Superior temporal gyrus (tissue), 1 donor: ENCODE results near the gene SACM1L.
A peak's percentile ranks its signal among the peaks of the same experiment; 100 is the strongest.

Experiments used
- DNase-seq: peaks from one replicate; pipeline ENCODE4 v3.0.0-alpha.2; 2016; ENCODE audit errors: extremely low spot score

SACM1L gene, protein sequence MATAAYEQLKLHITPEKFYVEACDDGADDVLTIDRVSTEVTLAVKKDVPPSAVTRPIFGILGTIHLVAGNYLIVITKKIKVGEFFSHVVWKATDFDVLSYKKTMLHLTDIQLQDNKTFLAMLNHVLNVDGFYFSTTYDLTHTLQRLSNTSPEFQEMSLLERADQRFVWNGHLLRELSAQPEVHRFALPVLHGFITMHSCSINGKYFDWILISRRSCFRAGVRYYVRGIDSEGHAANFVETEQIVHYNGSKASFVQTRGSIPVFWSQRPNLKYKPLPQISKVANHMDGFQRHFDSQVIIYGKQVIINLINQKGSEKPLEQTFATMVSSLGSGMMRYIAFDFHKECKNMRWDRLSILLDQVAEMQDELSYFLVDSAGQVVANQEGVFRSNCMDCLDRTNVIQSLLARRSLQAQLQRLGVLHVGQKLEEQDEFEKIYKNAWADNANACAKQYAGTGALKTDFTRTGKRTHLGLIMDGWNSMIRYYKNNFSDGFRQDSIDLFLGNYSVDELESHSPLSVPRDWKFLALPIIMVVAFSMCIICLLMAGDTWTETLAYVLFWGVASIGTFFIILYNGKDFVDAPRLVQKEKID

GRCh38 chr3:45688882-45689786 lies at the start of gene SACM1L:
Gene SACM1L (plus strand): TSS chr3:45689396. CDS start chr3:45689466, 70 bp downstream.
- peak; percentile 99 for DNase-seq

DNA sequence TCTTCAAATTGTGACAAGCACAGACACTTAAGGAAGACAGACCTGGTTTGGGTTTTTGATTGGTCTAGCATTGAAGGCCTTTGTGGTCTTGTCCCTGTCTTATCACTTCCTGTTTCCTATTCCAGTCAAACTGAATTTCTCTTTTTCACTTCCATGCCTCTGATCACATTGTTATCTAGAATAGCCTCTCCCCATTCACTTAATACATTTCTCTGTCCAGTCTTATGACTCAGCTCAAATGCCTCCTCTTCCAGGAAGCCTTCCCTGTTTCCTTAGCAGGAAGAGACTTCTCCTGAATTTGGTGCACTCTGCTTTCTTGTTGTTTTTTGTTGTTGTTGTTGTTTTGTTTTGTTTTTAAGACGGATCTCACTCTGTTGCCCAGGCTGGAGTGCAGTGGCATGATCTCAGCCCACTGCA lies 49.1 kb upstream of the SACM1L start:
- no peak for DNase-seq

GRCh38 chr3:45640724-45641361 lies 48.4 kb upstream of the SACM1L start:
- no peak for DNase-seq

DNA sequence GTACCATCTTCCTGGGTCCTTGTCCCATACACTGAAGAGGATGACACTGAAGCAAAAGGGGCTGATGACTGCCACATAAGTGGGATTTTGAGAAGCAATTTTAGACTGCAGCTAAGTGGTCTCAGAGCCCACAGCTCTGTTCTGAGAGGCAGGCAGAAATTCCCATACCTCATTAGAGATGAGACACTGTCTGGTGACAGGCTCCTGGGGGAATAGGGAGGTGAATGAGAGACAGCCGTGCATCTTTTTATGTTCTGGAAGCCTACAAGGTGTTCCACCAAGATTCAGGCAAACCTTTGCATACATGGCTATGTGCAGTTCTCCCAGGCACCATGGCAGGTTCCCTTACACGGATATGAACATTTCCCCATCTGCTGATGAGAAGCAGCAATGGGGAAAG lies 47.4 kb upstream of the SACM1L start:
- no peak for DNase-seq

- no peak for DNase-seq
Observed at GRCh38 chr3:45642731-45643152, 46.5 kb upstream of the SACM1L start.

GRCh38 chr3:45644063-45644790 lies 45.0 kb upstream of the SACM1L start:
- DNase-seq, result no peak

DNA sequence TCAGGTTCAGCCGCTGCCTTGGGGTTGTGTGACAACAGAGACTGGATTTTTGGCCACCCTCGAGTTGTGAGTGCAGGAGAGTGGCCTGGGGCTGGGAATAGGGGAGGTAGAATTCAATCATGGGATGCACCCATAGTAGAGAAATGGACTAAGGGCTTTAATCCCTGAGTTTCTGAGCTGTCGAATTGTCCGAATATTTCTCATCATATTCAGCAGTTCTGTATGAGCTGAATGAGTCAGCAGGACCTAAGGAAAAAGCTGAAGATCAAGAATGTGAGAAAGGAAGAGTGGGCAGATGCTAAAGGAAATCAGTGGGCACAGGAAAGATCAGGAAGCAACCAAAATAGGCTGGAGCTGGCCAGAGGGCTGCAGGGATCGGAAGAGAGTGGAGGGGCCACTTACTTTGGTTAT lies 44.4 kb upstream of the SACM1L start:
- DNase-seq, result no peak

DNA sequence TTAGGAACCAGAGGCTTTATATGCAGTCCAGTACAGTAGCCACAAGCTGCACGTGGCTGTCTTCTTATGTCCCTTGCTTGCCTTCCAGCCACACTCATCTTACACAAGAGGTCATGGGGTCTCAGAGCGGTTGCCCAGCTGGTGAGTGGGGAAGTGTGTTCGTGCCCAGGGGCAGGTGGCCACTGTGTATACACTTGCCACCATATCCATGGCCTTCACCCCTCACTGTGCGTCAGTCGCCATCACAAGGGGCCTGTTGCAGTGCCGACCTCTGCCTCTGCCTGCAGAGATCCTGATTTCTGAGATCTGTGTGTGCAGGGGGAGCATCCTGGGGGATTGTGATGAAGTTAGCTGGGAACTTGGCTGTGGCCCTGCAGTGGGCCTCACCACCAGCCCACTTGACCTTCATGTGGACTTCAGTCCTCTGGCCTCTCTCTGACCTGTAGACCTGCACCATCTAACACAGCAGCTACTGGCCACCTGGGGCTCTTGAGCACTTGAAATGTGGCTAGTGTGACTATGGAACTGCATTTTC lies 43.1 kb upstream of the SACM1L start:
- no peak for DNase-seq

DNA sequence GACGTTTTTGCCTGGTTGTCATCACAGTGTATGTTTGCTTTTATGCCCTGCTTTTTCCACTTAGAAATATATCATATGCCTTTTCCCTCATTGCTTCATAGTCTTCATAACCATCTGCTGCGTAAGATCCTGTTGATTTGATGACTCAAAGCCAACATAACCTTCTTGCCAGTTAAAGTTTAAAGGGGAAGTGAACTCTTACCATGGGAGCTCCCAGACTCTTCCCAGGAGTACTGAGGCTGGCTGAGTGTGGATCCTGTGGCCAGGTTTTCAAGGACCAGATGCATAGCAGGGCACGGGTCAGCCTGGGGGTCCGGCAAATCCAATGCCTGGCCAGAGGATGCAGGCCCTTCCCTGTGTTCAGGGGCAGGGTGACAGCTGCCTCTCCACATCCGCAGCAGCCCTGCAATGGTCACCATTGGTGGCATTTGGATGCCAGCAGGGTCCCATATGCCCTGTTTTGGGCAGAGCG lies 42.0 kb upstream of the SACM1L start:
- DNase-seq, result no peak

DNA sequence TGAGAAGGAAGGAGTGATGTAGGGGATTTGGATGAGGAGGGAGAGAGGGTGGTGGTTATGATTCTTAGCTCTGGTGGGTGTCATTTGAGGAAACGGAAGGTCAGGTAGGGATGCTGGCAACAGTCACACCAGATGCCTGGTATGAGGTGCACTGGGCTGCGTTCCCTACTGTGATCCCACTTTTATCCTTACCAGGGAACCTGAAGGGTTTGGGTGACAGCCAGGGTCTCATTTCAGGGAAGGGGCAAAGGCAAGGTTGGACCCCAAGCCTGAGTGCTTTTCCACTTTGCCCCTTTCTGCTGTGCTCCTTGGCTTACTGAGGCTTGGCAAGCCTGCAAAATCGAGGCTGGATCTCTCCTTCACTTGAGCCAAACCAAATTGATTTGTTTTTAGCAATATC lies 36.0 kb upstream of the SACM1L start:
- DNase-seq, result no peak

GRCh38 chr3:45654397-45654944 lies 34.7 kb upstream of the SACM1L start:
- no peak for DNase-seq

DNA sequence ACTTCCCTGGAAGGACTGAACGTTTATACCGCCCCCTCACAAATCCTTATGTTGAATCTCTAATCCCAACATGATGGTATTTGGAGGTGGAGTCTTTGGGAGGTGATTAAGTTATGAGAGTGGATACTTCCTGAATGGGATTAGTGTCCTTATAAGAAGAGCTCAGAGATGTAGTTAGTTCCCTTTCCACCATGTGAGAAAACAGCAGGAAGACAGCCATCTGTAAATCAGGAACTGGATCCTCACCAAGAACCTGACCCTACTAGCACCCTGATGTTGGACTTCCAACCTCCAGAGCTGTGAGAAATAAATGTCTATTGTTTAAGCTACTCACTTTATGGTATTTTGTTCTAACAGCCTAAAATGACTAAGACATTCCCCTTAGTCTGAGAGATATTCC lies 33.3 kb upstream of the SACM1L start:
- no peak for DNase-seq

DNA sequence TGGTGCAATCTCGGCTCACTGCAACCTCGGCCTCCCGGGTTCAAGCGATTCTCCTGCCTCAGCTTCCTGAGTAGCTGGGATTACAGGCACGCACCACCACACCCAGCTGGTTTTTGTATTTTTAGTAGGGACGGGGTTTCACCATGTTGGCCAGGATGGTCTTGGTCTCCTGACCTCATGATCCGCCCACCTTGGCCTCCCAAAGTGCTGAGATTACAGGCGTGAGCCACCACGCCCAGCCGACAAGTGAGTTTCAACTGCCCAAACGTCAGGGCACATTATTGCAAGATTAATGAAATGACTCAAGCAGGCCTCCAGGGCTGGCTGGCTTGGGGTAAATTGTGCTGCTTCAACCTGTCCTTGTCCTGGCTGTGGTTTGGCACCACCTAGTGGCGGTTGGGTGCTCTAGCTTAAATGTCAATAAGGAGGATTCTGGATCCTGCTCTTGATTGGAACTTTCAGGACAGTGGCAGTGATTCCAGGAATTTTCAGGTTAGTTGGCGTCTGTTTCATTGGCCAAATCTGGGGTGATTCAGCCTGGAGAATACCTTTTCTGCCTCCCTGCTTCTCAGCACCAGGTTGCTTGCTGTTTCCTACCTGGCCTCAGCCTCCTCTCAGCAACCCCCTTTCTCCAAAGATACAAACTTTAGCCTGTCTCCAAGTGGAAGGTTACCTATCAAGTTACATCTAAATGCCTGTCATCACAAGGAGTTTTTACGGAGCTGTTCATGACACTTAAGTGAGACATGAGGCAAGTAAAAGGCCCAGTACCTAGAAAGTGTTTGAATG lies 32.4 kb upstream of the SACM1L start:
- DNase-seq, result peak; percentile 95

- no peak for DNase-seq
Observed at GRCh38 chr3:45657853-45658252, 31.3 kb upstream of the SACM1L start.

- peak; percentile 89 for DNase-seq
Observed at GRCh38 chr3:45659661-45660566, 29.3 kb upstream of the SACM1L start.

DNA sequence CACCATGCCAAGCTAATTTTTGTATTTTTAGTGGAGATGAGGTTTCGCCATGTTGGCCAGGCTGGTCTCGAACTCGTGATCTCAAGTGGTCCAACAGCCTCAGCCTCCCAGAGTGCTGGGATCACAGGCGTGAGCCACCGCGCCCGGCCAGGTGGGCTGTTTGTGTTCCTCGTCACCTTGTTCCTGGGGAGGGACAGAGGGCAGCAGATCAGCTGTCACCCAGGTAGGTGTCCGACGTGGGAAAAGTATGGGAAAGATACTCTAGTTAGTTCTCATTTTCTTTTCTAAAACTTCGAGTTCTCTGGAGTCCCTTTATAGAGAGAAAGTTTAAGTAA lies 28.7 kb upstream of the SACM1L start:
- DNase-seq, result no peak

DNA sequence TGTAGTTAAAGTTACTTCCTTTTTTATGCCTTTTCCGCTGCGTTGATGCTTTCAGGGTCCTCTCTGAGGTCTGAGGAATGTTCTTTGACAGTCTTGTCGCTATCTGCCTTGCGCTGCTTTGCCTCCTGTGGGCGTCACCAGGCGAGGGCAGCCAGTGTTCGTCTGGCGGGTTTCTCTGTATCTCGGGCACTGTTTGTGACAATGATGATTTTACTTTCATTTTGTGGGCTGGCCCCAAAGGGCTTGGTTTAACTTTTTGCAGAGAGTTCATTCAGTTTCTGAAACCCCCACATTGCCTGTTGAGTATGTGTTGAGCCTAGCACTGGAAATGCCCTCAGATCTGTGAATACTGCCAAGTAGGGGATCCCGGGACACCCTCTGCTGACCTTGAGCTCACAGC lies 24.6 kb upstream of the SACM1L start:
- no peak for DNase-seq

GRCh38 chr3:45665101-45665572 lies 24.1 kb upstream of the SACM1L start:
- peak; percentile 47 for DNase-seq
